Ammon's horn (tissue), 1 donor: ENCODE measurements around the gene TTLL5.
"Not testable (repeated sequence)": the region's sequence is repeated elsewhere in the genome, so short reads cannot be mapped to it uniquely, and the experiment has no call there.

Source experiments
- DNase-seq: peaks from one replicate; pipeline ENCODE4 v3.0.0-alpha.2; 2016; ENCODE audit warnings: low spot score

Gene TTLL5

DNA sequence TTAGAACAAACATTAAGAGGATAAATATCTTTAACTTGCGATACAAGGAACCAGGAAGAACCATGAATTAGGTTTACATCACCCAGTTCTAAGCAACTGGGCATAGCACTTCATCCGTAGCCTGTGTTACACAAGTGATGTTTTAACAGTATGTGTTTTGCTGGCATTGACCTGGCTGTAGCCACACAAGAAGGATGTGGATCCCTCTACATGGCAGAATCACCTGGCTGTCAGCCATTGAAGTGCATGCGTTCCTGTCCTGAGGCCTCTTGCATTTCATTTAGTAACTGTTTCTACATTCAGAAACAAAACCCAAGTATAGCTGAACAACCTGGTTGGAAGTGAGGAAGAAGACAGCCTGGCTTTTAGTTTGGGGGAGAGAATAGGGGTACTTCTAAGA is 248.6 kb downstream of the TTLL5 start:
- DNase-seq, result no peak

DNA sequence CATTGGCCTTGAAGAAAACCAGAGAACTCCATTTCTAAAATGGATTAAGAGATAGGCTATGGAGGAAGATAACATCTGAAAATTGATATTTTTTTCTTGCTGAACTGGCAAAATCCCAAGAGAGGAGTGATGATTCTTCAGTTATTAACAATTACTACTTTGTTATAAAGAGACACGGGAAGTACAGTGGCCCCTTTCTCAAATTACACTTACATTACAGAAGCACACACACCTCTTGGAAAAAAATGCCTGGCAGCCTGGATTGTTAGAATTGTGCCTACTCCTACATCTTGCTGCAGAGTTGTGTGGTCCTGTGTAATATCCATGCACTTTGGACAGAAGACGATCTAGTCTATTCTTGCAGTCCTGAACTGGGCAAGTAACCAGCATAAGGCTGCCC is 249.0 kb downstream of the TTLL5 start:
- DNase-seq, result no peak

DNA sequence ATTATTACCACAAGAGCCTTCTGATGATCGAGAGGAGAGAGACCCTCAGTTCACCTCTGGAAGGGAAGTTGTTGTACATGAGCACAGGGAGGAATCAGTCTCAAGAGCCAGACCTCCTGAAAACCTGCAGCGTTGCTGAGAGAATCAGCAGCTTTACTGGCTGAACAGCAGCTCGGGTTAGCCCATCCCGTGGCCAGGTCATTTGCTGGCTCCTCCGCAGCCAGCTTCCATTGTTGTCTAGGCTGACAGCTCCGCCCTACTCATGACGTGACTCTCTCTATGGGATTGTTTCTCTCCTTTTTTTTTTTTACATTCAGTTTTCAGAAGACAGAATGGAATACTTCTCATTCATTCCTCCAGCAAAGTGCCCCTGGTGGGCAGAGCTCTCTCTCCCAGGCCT is 250.8 kb downstream of the TTLL5 start:
- peak; percentile 74 for DNase-seq

DNA sequence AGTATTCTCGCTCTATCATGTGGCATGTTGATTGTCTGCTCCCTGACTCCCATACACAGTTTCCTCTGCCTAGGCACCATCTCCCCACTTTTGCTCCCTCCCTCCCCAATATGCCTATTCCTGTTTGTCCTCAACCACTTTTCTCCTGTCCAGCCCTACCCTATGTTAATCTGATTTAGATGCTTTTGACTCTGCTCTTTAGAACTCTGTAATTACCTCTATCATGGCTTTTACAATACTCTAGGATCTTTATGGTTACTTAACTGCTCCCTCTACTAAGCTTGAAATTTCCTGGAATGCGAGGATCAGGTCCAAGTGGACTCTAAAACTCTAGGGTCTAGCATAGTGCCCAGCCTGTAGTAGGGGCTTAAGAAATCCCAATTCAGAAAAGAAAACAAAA is 252.1 kb downstream of the TTLL5 start:
- no peak for DNase-seq

DNA sequence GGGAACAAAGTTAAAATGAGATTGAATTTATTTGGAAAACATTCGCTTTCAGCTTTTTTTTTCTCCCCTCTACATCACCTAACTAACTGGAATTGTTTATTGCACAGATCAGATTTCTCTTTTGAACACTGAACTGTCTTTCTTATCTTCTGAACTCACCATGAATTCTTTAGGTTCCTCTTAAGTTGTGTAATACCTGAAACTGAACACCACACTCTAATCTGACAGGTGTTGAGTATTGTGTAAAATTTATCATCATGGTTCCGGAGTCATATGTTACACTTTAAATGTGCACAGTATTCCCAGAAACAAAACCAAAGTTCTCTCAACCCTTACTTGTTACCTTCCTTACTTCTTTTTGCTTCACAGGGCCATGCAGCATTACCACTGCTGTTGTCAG is 254.0 kb downstream of the TTLL5 start:
- DNase-seq, result no peak

DNA sequence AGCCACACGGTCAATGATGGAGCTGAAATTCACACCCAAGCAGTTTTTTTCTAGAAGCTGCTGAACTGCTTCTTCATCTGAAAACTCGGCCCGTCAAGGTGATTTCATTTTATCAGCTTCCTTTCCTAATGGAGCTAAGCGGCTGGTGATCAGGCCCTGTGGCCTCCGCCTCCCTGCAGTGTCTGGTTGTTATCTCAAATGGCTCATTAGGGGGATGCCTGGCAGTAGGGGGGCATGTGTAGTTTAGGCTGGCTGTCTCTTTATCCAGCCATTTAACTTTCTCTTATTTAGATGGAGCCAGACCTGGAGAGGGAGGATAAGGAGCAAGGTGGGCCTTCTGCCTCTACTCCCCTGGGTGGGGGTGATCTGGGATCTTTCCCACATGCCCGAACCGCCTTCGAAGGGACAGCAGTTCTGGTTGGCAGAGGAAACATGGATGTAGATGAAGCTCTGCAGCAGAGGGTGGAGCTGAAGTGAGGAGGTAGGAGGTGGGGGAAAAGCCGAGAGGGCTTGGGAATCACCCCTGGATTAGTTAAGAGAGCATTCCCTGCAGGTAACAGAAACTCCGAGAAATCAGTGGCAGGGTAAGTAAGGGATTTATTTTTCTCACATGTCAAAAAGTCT is 256.4 kb downstream of the TTLL5 start:
- DNase-seq, result no peak

DNA sequence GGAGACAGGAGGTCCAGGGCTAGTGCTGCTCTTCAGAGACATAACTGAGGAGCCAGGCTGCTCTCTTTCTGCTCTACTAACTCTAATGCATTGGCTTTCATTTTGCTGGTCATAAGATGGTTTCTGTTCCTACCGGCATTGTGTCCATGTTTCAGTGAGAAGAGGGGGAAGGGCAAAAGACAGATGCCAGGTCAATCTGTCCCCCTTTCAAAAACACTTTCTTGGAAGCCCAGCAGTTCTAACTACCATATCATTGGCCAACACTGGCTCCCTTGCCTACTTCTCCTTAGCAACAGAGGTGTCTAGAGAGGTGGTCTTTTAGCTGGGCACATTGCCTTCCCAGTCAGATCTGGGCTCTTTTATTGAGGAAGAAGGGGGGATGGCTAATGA is 256.9 kb downstream of the TTLL5 start:
- DNase-seq, result no peak

DNA sequence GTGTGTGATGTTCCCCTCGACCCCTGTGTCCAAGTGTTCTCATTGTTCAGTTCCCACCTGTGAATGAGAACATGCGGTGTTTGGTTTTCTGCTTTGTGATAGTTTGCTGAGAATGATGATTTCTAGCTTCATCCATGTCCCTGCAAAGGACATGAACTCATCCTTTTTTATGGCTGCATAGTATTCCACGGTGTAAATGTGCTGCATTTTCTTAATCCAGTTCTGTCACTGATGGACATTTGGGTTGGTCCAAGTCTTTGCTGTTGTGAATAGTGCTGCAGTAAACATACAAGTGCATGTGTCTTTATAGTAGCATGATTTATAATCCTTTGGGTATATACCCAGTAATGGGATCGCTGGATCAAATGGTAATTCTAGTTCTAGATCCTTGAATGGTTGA is 259.4 kb downstream of the TTLL5 start:
- DNase-seq, result not testable (repeated sequence)

DNA sequence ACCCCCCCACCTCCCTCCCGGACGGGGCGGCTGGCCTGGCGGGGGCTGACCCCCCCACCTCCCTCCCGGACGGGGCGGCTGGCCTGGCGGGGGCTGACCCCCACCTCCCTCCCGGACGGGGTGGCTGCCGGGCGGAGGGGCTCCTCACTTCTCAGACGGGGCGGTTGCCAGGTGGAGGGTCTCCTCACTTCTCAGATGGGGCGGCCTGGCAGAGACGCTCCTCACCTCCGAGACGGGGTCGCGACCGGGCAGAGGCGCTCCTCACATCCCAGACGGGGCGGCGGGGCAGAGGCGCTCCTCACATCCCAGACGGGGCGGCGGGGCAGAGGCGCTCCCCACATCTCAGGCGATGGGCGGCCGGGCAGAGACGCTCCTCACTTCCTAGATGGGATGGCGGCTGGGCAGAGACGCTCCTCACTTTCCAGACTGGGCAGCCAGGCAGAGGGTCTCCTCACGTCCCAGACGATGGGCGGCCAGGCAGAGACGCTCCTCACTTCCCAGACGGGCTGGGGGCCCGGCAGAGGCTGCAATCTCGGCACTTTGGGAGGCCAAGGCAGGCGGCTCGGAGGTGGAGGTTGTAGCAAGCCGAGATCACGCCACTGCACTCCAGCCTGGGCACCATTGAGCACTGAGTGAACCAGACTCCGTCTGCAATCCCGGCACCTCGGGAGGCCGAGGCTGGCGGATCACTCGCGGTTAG is 264.2 kb downstream of the TTLL5 start:
- not testable (repeated sequence) for DNase-seq

DNA sequence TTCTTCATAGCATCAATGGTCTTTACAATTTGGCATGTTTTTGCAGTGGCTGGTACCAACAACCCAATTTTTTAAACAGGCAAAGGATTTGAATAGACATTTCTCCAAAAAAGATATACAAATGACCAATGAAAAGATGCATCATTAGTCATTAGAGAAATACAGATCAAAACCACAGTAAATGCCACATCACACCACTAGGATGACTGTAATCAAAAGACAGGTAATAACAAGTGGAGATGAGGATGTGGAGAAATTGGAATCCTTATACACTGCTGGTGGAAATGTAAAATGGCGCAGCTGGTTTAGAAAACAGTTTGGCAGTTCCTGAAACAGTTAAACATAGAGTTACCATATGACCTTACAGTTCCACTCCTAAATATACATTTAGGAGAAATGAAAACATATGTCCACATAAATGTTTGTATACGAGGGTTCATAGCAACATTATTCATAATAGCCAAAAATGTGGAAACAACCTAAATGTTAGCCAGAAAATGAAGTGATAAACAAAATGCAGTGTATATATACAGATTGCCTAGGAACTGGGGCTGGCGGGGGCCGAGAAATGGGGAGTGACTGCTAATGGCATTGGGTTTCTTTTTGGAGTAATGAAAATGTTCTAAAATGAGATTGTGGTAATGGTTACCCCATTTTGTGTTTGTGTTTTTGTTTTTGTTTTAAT is 265.5 kb downstream of the TTLL5 start:
- DNase-seq, result no peak

DNA sequence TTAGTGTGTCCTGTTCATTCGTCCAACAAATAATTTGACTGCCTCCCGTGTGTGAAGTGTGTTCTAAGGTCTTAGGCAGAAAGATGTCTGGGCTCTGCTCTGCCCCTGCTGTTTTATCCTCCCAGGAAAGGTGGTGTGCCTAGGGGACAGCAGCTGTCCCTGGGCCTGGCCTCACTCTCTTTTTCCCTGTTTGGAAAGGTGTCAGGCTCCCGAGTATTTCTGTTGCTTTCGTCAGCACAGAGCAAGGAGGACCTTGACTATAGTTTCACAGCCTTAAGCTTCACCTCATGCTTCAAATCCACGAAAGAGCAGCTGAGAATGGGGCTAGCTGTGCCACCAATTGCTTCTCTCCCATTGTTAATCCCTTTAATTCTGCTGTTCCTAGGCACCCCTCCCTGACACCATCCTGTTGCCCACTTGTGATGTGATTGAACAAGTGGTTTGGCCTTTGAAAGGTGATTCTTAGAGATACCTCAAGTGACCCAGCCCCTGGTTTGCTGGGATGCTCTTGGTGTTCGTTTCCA is 266.6 kb downstream of the TTLL5 start:
- DNase-seq, result no peak

DNA sequence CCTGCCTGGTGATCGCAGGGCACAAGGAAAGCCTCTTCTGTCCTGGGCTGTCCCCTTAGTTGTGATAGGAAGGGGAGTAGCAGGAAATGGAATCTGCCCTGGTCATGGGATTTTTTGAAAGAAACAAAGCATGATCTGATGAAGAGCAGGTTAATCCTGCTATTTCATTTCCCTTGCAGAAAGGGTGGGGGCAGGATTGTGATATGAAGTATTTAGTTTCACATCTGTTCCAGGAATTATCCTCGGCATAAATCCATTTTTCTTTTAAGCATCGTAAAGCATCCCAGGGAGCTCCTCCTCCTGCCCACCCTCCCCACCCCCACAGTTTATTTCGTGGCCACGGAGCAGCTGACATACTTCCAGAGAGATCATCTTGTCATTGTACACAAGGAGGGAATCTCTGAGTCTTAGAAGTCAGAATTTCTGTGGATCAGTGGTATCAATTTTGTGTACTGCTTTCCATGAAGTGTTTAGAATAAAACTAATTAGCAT is 267.7 kb downstream of the TTLL5 start:
- no peak for DNase-seq

DNA sequence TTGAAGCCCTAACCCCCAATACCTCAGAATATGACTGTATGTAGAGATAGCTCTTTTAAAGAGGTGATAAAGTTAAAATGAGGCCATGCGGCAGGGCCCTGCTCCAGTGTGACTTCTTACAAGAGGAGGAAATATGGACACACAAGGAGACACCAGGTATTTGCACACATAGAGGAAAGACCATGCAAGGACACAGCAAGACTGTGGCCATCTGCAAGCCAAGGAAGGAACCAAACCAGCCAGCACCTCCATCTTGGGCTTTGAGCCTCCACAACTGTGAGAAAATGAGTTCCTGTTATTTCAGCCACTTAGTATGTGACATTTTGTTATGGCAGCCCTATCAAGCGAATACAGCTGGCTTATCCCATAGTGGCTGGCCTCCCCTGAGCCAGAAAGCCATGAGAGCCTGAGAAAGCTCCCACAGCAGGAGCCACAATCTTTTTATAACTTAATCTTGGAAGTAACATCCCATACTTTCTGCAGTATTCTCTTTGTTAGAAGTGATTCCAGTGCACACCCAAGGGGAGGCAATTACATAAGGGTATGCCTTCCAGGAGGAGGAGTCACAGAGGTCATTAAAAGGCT is 272.8 kb downstream of the TTLL5 start:
- no peak for DNase-seq

DNA sequence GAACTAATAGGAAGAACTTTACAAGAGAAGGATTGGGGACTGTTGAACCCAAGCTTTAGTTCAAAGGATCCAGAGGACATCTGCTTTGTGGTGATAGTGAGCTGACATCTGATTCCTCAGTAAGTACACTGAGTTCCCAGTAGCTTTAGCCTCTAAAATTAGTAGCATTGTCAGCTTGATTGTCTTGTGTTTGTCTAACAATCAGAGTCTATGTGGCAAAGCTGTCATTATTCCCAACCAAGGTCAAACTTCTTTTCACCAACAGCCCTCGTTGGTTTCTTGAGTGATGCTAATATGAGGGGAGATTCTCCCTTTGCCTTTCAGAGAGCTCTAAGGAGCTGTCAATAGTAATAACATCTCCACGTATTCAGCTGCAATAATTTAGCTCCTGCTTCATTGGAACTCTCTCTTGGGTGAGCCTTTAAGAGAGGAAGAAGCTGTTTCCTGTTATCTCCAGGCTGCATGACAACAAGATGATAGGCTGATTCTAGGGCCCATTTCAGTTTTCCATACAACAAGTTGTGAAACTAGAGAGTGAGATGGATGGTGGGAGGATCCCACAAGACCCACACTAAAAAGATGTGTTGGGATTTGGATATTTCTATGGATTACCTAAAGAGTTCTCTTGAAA is 274.1 kb downstream of the TTLL5 start:
- DNase-seq, result peak; percentile 81

DNA sequence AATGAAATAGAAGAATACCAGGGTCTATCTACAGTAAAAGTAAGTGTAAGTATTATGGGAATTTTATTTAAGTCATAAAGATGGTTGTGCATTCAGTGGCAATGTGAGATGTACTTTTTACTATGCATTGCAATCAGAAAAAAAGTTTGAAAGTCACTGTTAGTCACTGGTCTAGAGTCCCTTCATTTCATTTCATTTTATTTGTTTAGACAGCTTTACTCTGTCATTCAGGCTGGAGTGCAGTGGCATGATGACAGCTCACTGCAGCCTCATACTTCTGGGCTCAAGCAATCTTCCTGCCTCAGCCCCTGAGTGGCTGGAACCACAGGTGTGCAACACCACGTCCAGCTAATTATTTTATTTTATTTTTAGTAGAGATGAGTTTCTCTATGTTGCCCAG is 278.2 kb downstream of the TTLL5 start:
- DNase-seq, result no peak

DNA sequence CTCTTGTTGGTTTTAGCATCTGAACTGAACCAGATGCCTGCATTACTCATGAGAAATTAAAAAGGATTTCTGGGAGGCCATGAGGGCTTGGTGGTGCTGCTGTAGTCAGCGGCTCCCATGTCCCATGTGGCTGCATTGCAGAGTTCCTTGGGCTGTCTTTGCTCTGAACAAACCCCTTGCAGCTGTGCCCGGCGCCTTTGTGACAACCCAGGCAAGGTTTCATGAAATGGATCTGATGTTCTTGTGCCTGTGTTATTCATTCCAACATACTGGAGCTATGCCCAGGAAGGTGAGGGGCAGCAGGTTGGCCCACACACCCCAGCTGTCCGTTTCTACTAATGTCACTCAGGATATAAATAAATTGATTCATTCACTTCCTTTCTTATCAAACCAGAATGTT is 280.0 kb downstream of the TTLL5 start:
- DNase-seq, result no peak

DNA sequence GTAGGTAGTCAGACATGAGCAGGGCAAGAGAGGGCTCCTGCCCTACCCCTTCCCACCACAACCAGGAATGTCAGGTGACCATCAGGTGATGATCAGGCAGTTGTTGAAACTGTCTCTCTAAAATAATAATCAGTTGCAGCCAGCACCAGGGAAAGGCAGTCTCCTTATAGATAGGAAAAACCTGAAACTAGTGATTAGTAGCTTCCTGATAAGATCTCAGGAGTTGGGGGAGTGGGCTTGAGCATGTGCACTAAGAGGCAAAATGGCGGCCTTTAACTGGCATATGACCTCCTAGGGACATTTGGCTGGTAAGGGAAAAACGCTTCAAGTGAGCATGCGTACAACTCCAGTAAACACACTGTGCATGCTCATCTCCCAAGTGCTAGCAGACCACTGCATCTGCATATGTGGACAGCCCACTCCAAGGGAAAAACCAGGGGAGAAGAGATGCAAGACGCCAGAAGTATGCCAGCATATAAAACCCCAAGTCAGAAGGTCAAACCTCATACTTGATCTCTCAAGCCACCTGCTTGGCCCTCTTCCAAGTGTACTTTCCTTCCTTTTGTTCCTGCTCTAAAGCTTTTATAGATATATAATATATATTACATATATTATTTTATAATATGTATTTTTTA is 283.7 kb downstream of the TTLL5 start:
- DNase-seq, result no peak

DNA sequence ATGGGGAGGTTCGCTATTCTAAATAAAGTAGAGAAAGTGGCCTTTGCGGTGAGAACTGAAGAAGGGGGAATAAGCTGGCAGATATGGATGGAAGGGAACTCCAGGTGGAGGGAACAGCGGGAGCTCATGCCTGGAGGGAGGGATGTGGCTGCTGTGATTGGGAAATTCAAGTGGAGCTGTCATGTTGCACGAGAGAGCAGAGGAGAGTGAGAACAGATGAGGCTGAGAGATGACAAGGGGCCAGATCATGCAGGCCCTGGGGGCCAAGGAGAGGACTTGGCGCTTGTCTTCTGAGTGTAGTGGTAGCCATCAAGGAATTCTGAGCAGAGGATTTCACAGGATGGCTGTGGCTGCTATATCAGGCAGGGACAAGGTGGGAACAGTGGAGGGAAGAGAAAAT is 285.7 kb downstream of the TTLL5 start:
- no peak for DNase-seq

DNA sequence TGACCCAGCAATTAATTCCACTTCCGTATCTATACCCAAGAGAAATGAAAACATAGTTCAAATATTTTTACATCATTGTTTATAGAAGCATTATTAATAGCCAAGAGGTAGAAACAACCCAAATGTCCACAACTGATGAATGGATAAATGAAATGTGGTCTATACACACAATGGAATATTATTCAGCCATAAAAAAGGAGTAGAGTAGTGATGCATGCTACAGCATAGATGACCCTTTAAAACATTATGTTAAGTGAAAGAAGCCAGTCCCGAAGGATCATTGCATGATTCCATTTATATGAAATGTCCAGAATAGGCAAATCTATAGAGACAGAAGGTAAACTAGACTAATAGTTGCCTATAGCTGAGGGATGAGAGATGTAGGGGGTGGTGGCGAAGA is 291.4 kb downstream of the TTLL5 start:
- DNase-seq, result no peak

DNA sequence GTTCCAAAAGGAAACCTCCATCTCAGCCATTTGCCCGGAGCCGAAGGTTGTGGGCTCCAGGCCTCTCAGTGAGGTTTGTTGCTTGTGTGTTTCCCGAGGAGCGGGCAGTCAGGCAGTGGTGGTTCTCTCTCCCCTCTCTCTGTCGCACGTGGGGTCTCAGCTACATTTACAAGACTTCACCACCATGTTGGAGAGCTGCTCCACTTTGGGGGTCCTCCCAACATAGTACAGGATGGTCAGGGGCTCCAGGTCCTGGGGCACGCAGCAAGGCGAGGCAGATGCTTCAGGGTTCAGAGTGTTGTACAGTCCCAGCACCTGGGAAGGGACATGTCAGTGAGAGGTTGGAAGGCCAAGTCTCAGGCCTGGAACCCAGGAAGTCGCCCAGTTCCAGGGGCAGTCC is 298.0 kb downstream of the TTLL5 start:
- DNase-seq, result no peak

DNA sequence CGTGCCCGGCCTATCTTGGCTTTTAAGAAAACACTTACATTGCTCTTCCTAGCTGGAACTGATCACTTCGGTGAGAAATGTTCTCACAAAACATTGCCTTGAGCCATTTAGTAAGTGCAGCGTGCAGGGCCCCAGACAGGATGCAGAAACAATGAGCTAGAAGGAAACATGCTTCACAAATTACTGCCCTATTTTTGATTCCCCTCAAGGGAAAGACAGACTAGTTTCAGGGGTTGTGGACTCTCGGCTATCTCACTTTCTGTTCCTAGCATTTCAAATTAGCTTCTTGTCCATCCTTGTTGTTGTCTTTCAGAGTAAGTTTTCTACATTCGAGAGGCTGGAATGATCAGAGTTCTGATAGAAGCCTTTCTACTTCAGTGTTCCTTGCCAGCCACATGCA is 299.2 kb downstream of the TTLL5 start:
- no peak for DNase-seq

DNA sequence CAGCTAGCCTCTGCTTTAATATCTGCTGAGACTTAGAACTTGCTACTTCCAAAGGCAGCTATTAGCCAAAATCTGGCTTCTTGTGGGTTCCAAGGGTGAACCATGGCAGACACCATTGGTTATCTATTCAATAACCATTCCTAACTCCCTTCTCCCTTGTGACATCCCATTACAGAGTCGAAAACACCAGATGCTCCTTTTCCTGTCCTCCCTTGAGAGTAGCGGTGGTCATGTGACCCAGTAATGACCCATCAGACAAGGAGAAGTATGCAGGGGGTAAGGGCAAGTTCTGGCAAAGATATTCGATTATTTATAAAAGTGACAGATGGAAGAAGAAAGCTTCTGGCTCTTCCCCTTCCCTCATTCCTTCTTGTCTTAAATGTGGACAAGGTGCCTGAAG is 300.6 kb downstream of the TTLL5 start:
- no peak for DNase-seq
